K562 (cell line): ENCODE data around the gene OIT3. TPM values are rescaled to one million over a fixed set of nuclear protein-coding genes. Genes with fewer than 3 reads are reported as not detected.

Experiments
- ATAC-seq: fragments of 200-7000 bp; cut with Tn5 transposase; 3 replicates; pipeline ENCODE4 v1.9.1; 2020; ENCODE audit warnings: moderate library complexity
- BruUV-seq: library from RNA; stranded (reverse); fragments of 400-500 nt; replicated peaks from 2 replicates; lab custom pipeline; 2021; lab: Mats Ljungman, UMichigan
- CTCF ChIA-PET: fragments of 300-600 bp; formaldehyde crosslinking; extraction: SDS; loops from one replicate; lab custom pipeline; 2021; ENCODE audit warnings: low intra/inter-chr PET ratio; lab: Yijun Ruan, JAX
- POLR2A ChIA-PET: fragments of 300-600, 350-650 bp; sonication (Branson Sonifier 250); formaldehyde crosslinking; extraction: SDS; loops from one replicate; lab custom pipeline; 2021; ENCODE audit warnings: antibody characterized with exemption, inconsistent platforms; lab: Yijun Ruan, JAX
- DNase-seq, 4 experiments: peaks; one replicate each; pipeline versions ENCODE4 v3.0.0 to v3.0.0-alpha.2; 2011 to 2018; ENCODE audit warnings: low spot score in 3 of 4, mixed read lengths in 3 of 4; ENCODE audit errors: extremely low read depth in 1 of 4
- FAIRE-seq: peaks from 2 replicates; lab custom pipeline; 2011; peaks lifted over from hg19 to GRCh38; lab: Jason Lieb, UNC
- H2AFZ ChIP-seq: 2 replicates; pipeline ENCODE4 v1.6.0; 2011; ENCODE audit warnings: low read depth, low read length, control low read depth, inconsistent platforms
- H3K27ac ChIP-seq: fragments of 200-600 bp; 3 replicates; pipeline ENCODE4 v1.8.0; 2011; ENCODE audit warnings: low read depth, mild to moderate bottlenecking, control low read depth, inconsistent platforms, low read length, moderate library complexity, mixed read lengths; ENCODE audit errors: extremely low read depth
- H3K27me3 ChIP-seq, 2 experiments: fragments of 300-600 bp in 1 of 2; 2 replicates in 1 of 2; 3 replicates in 1 of 2; pipeline versions ENCODE4 v1.6.0 to v1.8.0; 2011; ENCODE audit warnings: inconsistent platforms in 2 of 2, low read length in 2 of 2, mild to moderate bottlenecking in 1 of 2, mixed read lengths in 1 of 2, moderate library complexity in 1 of 2; ENCODE audit not compliant: control insufficient read depth in 2 of 2, insufficient read depth in 2 of 2
- H3K36me3 ChIP-seq: fragments of 300-600 bp; 3 replicates; pipeline ENCODE4 v1.8.0; 2011; ENCODE audit warnings: mild to moderate bottlenecking, low read length, inconsistent platforms; ENCODE audit not compliant: control insufficient read depth, insufficient read depth
- H3K4me1 ChIP-seq, 2 experiments: fragments of 200-600 bp in 1 of 2; replicated peaks in 1 of 2; 2 replicates in 1 of 2; 3 replicates in 1 of 2; pipeline versions ENCODE4 v1.5.1 to v1.8.0; 2011; ENCODE audit warnings: inconsistent platforms in 2 of 2, low read length in 2 of 2, mild to moderate bottlenecking in 1 of 2, mixed read lengths in 1 of 2, moderate library complexity in 1 of 2; ENCODE audit not compliant: control insufficient read depth in 2 of 2, insufficient read depth in 2 of 2
- H3K4me2 ChIP-seq: 2 replicates; pipeline ENCODE4 v1.6.1; 2011; ENCODE audit warnings: low read length, control low read depth, inconsistent platforms, mixed read lengths; ENCODE audit not compliant: insufficient read depth
- H3K4me3 ChIP-seq: fragments of 200-600 bp; sonication (generic), shearing (Covaris generic); 2 replicates; pipeline ENCODE4 v1.5.1; 2016; ENCODE audit warnings: control low read depth, inconsistent platforms
- H3K79me2 ChIP-seq: fragments of 200-600 bp; 3 replicates; pipeline ENCODE4 v1.8.0; 2011; ENCODE audit warnings: low read length, inconsistent platforms; ENCODE audit not compliant: control insufficient read depth, insufficient read depth
- H3K9ac ChIP-seq, 2 experiments: 2 replicates each; pipeline versions ENCODE4 v1.6.0 to v1.6.1; 2011; ENCODE audit warnings: low read depth in 2 of 2, low read length in 2 of 2, control low read depth in 1 of 2, inconsistent platforms in 1 of 2, mild to moderate bottlenecking in 1 of 2, mixed read lengths in 1 of 2; ENCODE audit not compliant: insufficient read depth in 1 of 2
- H3K9me1 ChIP-seq: one replicate; pipeline ENCODE4 v1.6.0; 2011; ENCODE audit warnings: inconsistent platforms, mild to moderate bottlenecking, low read length, moderate library complexity; ENCODE audit not compliant: control insufficient read depth, insufficient read depth
- H3K9me3 ChIP-seq: replicated peaks from 2 replicates; pipeline ENCODE4 v1.5.1; 2011; ENCODE audit warnings: low read depth, low read length, inconsistent platforms; ENCODE audit not compliant: control insufficient read depth, insufficient read depth
- H4K20me1 ChIP-seq: replicated peaks from 2 replicates; pipeline ENCODE4 v1.6.1; 2011; ENCODE audit warnings: low read length, inconsistent platforms, mixed read lengths; ENCODE audit not compliant: control insufficient read depth, insufficient read depth
- BRCA1 ChIP-seq, 2 experiments: fragments of 450-650 bp in 1 of 2; sonication (generic) in 1 of 2; formaldehyde crosslinking in 1 of 2; IDR thresholded peaks; 2 replicates each; pipeline versions ENCODE4 v1.5.0 to v1.6.1; 2017 to 2020; ENCODE audit warnings: mild to moderate bottlenecking in 1 of 2, missing genetic modification reagents in 1 of 2
- HNRNPUL1 ChIP-seq: fragments of 200-400 bp; formaldehyde crosslinking; IDR thresholded peaks from 2 replicates; pipeline ENCODE4 v1.6.1; 2017; ENCODE audit warnings: low read length
- MNT ChIP-seq, 2 experiments: fragments of 450-650 bp; conservative IDR thresholded peaks; 2 replicates each; pipeline ENCODE4 v1.6.1; 2017; ENCODE audit warnings: mild to moderate bottlenecking in 2 of 2, moderate library complexity in 2 of 2
- PHF20 ChIP-seq: fragments of 450-650 bp; IDR thresholded peaks from 2 replicates; pipeline ENCODE4 v1.6.1; 2018; ENCODE audit not compliant: partially characterized antibody
- PYGO2 ChIP-seq: fragments of 450-650 bp; IDR thresholded peaks from 2 replicates; pipeline ENCODE4 v1.6.1; 2016; ENCODE audit warnings: mild to moderate bottlenecking, missing genetic modification characterization, moderate library complexity, missing compliant biosample characterization
- SPI1 ChIP-seq: IDR thresholded peaks from 2 replicates; pipeline ENCODE4 v1.6.1; 2011; ENCODE audit warnings: low read depth, low read length, control low read depth, borderline replicate concordance
- SRF ChIP-seq, 2 experiments: fragments of 250-450, 450-650 bp in 1 of 2; sonication (Bioruptor Pico) in 1 of 2; sonication (generic) in 1 of 2; formaldehyde crosslinking; IDR thresholded peaks; 2 replicates each; pipeline versions ENCODE4 v1.5.0 to v1.5.1; 2020 to 2022; ENCODE audit warnings: mild to moderate bottlenecking in 1 of 2, missing genetic modification reagents in 1 of 2
- TEAD4 ChIP-seq, 2 experiments: sonication (generic) in 1 of 2; formaldehyde crosslinking in 1 of 2; IDR thresholded peaks; 2 replicates each; pipeline versions ENCODE4 v1.6.1 to v1.8.0; 2012 to 2022; ENCODE audit warnings: borderline replicate concordance in 1 of 2, inconsistent platforms in 1 of 2, low read length in 1 of 2, mild to moderate bottlenecking in 1 of 2, missing genetic modification reagents in 1 of 2
- TSC22D4 ChIP-seq: fragments of 450-650 bp; IDR thresholded peaks from 2 replicates; pipeline ENCODE4 v1.6.1; 2016; ENCODE audit warnings: missing genetic modification characterization, missing biosample characterization, control low read depth
- ZBTB34 ChIP-seq: fragments of 250-450 bp; sonication (Bioruptor Pico); IDR thresholded peaks from 2 replicates; pipeline ENCODE4 v1.8.0; 2021; ENCODE audit warnings: mild to moderate bottlenecking, moderate library complexity
- ZBTB49 ChIP-seq: sonication (generic); formaldehyde crosslinking; IDR thresholded peaks from 2 replicates; pipeline ENCODE4 v1.8.0; 2022; ENCODE audit warnings: missing genetic modification reagents, mild to moderate bottlenecking, borderline replicate concordance
- ZNF354B ChIP-seq: fragments of 250-450 bp; sonication (Bioruptor Pico); IDR thresholded peaks from 2 replicates; pipeline ENCODE4 v1.4.0; 2020
- ZNF830 ChIP-seq: fragments of 250-450 bp; sonication (Bioruptor Pico); IDR thresholded peaks from 2 replicates; pipeline ENCODE4 v1.5.0; 2021; ENCODE audit warnings: mild to moderate bottlenecking
- ZZZ3 ChIP-seq: fragments of 450-650 bp; IDR thresholded peaks from 2 replicates; pipeline ENCODE4 v1.6.1; 2016; ENCODE audit warnings: antibody characterized with exemption, mild to moderate bottlenecking, moderate library complexity
- WGBS: fragments of 100-300 bp; shearing (Covaris generic); methylation state at CpG from one replicate; pipeline ENCODE4 v1.1.6; 2016; ENCODE audit warnings: low coverage, mixed read lengths; ENCODE audit not compliant: insufficient coverage; ENCODE audit errors: missing lambda C conversion rate; 5-methylcytosine and 5-hydroxymethylcytosine counted together
- in situ Hi-C: fragments of 300-500 bp; cut with MboI; formaldehyde crosslinking; loops from 4 replicates; pipeline ENCODE4 v1.15.0; 2018; ENCODE audit warnings: inconsistent platforms, mixed read lengths
- intact Hi-C: fragments of 100-400 bp; cut with micrococcal nuclease; formaldehyde crosslinking; loops from 2 replicates; pipeline ENCODE4 v1.14.2; 2022
- polyA plus RNA-seq, 8 experiments: library from polyadenylated mRNA; depleted of rRNA in 4 of 8; stranded (reverse) in 5 of 8; unstranded in 3 of 8; fragments of >200 nt; fragmentation: Nextera tagmentation in 2 of 8; fragmentation: Illumina TruSeq in 1 of 8; extraction: Ambion mirVana in 2 of 8; extraction: Trizol in 1 of 8; gene quantifications; 2 replicates each; pipeline versions ENCODE4 v1.2.1 to v1.2.3, GENCODE V29; 2011 to 2014; ENCODE audit warnings: inconsistent platforms in 1 of 8, missing spikeins in 1 of 8
- total RNA-seq, 7 experiments: library from RNA; depleted of rRNA in 6 of 7; stranded (reverse); fragments of >200 nt in 6 of 7; fragmentation: Illumina TruSeq in 2 of 7; extraction: Trizol in 2 of 7; gene quantifications; 2 replicates each; pipeline versions ENCODE4 v1.2.1 to v1.2.3, GENCODE V29; 2011 to 2021; ENCODE audit warnings: low replicate concordance in 1 of 7

OIT3 gene
- total and polyA plus RNA-seq, 9 of the 15 experiments (the other 6 are each of a cell fraction or from before 2014, with no cell fraction given), result not detected

GRCh38 chr10:72913287-72913686 is 19.7 kb downstream of the OIT3 start:
- no peak overlapping the region for H3K9ac ChIP-seq
- ATAC-seq (peak; percentile 72), DNase-seq (peak in 1 of 4 experiments; percentile 7), FAIRE-seq (no peak)
- no peaks in the 10 kb centered on the region for H3K9me1 ChIP-seq
- no peaks in the 10 kb centered on the region for H3K9me3 ChIP-seq
- H3K27me3 ChIP-seq, result no peaks in the 10 kb centered on the region
- peak overlapping the region; percentile 36; the same call in 1 of the 2 replicates for H2AFZ ChIP-seq
- in situ Hi-C loops (no loop called here), intact Hi-C loops (no loop called here)
- no TSS peak for BruUV-seq
- no peaks in the 10 kb centered on the region for H3K36me3 ChIP-seq
- H4K20me1 ChIP-seq, result no peaks in the 10 kb centered on the region
- H3K4me1 ChIP-seq, result peaks cover 0 to 7% of the 10 kb centered on the region in 2 experiments; a peak in 2 of 5 replicates
- H3K4me2 ChIP-seq, result no peak overlapping the region
- WGBS, result 33% methylated on average over 7 of the region's 7 CpGs
- no peak overlapping the region for H3K4me3 ChIP-seq
- TF ChIP-seq ZNF354B (CRISPR knock-in tag), result no peak
- no peak for TF ChIP-seq ZBTB49
- no peak for TF ChIP-seq MNT (conservative IDR thresholded peaks at IDR 0.05)
- TF ChIP-seq TSC22D4 (tag), result no peak
- no peak for TF ChIP-seq SRF (CRISPR knock-in tag; IDR thresholded peaks at IDR 0.05)
- TF ChIP-seq ZNF830, result no peak
- no peak for TF ChIP-seq ZZZ3
- TF ChIP-seq PHF20, result no peak
- TF ChIP-seq BRCA1 (IDR thresholded peaks at IDR 0.05), result no peak
- no peak for TF ChIP-seq BRCA1 (CRISPR knock-in tag; IDR thresholded peaks at IDR 0.05)
- no peak for TF ChIP-seq TEAD4 (IDR thresholded peaks at IDR 0.05; ENCODE audit: low read length)
- no peak for TF ChIP-seq TEAD4 (CRISPR knock-in tag; IDR thresholded peaks at IDR 0.05; ENCODE audit: borderline replicate concordance)
- no peak for TF ChIP-seq HNRNPUL1
- TF ChIP-seq SPI1, result no peak
- no peak for TF ChIP-seq PYGO2 (tag)
- no peak for TF ChIP-seq ZBTB34 (CRISPR knock-in tag)
- no peaks in the 10 kb centered on the region for H3K79me2 ChIP-seq
- no peak overlapping the region for H3K27ac ChIP-seq
- ChIA-PET CTCF (no interaction called here), POLR2A (interaction anchor here (1.2 kb wide), 1 partner anchor 30 kb away, joined by 3 read pairs; no protein-coding TSS in a partner anchor)
